GM19239 (cell line): ENCODE measurements around the gene CD83.

ENCODE experiments used
- DNase-seq: peaks from one replicate; pipeline ENCODE4 v3.0.0; 2011; ENCODE audit warnings: low spot score; ENCODE audit not compliant: insufficient read length
- FAIRE-seq: peaks from 2 replicates; lab custom pipeline; 2011; peaks lifted over from hg19 to GRCh38; lab: Jason Lieb, UNC

The CD83 gene

GRCh38 chr6:14180609-14181008, 63.0 kb downstream of the CD83 start:
- FAIRE-seq (no peak), DNase-seq (no peak)

DNA sequence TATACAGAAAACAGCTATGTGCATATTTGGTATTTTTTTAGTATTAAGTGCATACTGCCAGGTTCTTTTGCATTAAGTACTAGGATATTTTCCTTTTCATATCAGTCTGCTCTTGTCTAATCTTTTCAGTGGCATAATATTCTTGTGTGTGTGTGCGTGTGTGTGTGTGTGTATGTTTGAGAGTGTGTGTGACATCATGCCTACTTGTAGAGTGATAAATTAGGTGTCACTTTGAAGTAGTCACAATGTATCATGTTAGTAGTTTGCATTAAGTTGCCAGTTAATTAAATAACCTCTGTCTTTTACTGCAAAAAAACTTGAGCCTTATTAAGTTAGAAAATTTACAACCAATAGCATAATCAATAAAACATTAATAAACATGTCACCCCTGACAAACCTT, 65.3 kb downstream of the CD83 start:
- FAIRE-seq = no peak

More for the DNA sequence above, 65.3 kb downstream of the CD83 start:
- DNase-seq = no peak
